A549 (cell line): Measurements from ENCODE around the gene CDC42BPG. TPM values are rescaled to one million over a fixed set of nuclear protein-coding genes. Genes with fewer than 3 reads are reported as not detected.

ENCODE experiments used
- ATAC-seq, 2 experiments: fragments of 200-7000 bp in 1 of 2; fragments of >200 bp in 1 of 2; cut with Nextera tagmentation in 1 of 2; cut with Tn5 transposase in 1 of 2; 3 replicates each; pipeline versions ENCODE4 v1.8.0 to v1.9.1; 2018 to 2020; ENCODE audit warnings: mild to moderate bottlenecking in 1 of 2, moderate library complexity in 1 of 2
- CTCF ChIA-PET: fragments of 300-600 bp; sonication (Branson Sonifier 250); formaldehyde crosslinking; extraction: SDS; loops from one replicate; lab custom pipeline; 2021; ENCODE audit warnings: antibody characterized with exemption, inconsistent platforms; lab: Yijun Ruan, JAX
- POLR2A ChIA-PET: fragments of 350-600 bp; formaldehyde crosslinking; extraction: SDS; loops from one replicate; lab custom pipeline; 2021; ENCODE audit warnings: antibody characterized with exemption, inconsistent platforms; lab: Yijun Ruan, JAX
- DNase-seq, 2 experiments: peaks; one replicate each; pipeline versions ENCODE4 v3.0.0 to v3.0.0-alpha.2; 2011 to 2016; ENCODE audit warnings: low read depth in 1 of 2, low spot score in 1 of 2
- FAIRE-seq: peaks from 2 replicates; lab custom pipeline; 2011; peaks lifted over from hg19 to GRCh38; lab: Jason Lieb, UNC
- H3K27ac ChIP-seq, 2 experiments: fragments of >200 bp; sonication (Bioruptor Twin); formaldehyde crosslinking; 3 replicates each; pipeline ENCODE4 v1.5.1; 2016 to 2017
- H3K4me1 ChIP-seq: fragments of >200 bp; sonication (Bioruptor Twin); formaldehyde crosslinking; 3 replicates; pipeline ENCODE4 v1.6.1; 2016
- H3K4me2 ChIP-seq: fragments of >200 bp; sonication (Bioruptor Twin); formaldehyde crosslinking; 3 replicates; pipeline ENCODE4 v1.6.1; 2016
- H3K4me3 ChIP-seq: fragments of >200 bp; sonication (Bioruptor Twin); formaldehyde crosslinking; 3 replicates; pipeline ENCODE4 v1.5.1; 2016
- H3K9me3 ChIP-seq: fragments of >200 bp; sonication (Bioruptor Twin); formaldehyde crosslinking; 3 replicates; pipeline ENCODE4 v1.6.1; 2016
- EHF ChIP-seq: fragments of 250-450 bp; sonication (Bioruptor Pico); IDR thresholded peaks from 2 replicates; pipeline ENCODE4 v1.5.0; 2020; ENCODE audit warnings: mild to moderate bottlenecking
- EP300 ChIP-seq, 2 experiments: fragments of >200 bp; sonication (Bioruptor Twin); formaldehyde crosslinking; IDR thresholded peaks; 2 replicates in 1 of 2; 3 replicates in 1 of 2; pipeline ENCODE4 v1.6.1; 2016 to 2017
- FOSL2 ChIP-seq, 2 experiments: fragments of 450-650 bp in 1 of 2; fragments of >200 bp in 1 of 2; sonication (Bioruptor Twin) in 1 of 2; formaldehyde crosslinking; IDR thresholded peaks; 2 replicates each; pipeline versions ENCODE4 v1.5.0 to v1.6.1; 2016 to 2020; ENCODE audit warnings: mild to moderate bottlenecking in 1 of 2, moderate library complexity in 1 of 2
- GATA3 ChIP-seq: IDR thresholded peaks from 2 replicates; pipeline ENCODE4 v1.6.1; 2012; ENCODE audit warnings: borderline replicate concordance
- JUNB ChIP-seq: fragments of >200 bp; sonication (Bioruptor Twin); formaldehyde crosslinking; IDR thresholded peaks from 2 replicates; pipeline ENCODE4 v1.6.1; 2016
- MAFK ChIP-seq: fragments of 450-650 bp; IDR thresholded peaks from 2 replicates; pipeline ENCODE4 v1.6.1; 2014; ENCODE audit not compliant: partially characterized antibody
- MYC ChIP-seq: IDR thresholded peaks from 2 replicates; pipeline ENCODE4 v1.6.1; 2012; ENCODE audit warnings: mild to moderate bottlenecking, inconsistent platforms, low read length, improper control_type of control experiment, borderline replicate concordance
- NFE2L2 ChIP-seq: fragments of 150-350 bp; conservative IDR thresholded peaks from 2 replicates; pipeline ENCODE4 v1.6.1; 2014; ENCODE audit warnings: low read length
- POLR2A ChIP-seq: IDR thresholded peaks from 2 replicates; pipeline ENCODE4 v1.6.1; 2012; ENCODE audit warnings: mild to moderate bottlenecking, low read length
- POLR2AphosphoS2 ChIP-seq: conservative IDR thresholded peaks from 2 replicates; pipeline ENCODE4 v1.6.1; 2012; ENCODE audit warnings: low read length, improper control_type of control experiment, inconsistent platforms
- RCOR1 ChIP-seq: fragments of 150-350 bp; IDR thresholded peaks from 2 replicates; pipeline ENCODE4 v1.6.1; 2014; ENCODE audit warnings: antibody characterized with exemption, low read length, low read depth
- RFX5 ChIP-seq: fragments of 450-650 bp; IDR thresholded peaks from 2 replicates; pipeline ENCODE4 v1.7.1; 2014; ENCODE audit warnings: antibody characterized with exemption, mild to moderate bottlenecking, moderate library complexity
- TFCP2L1 ChIP-seq: fragments of 250-450 bp; sonication (Bioruptor Pico); IDR thresholded peaks from 2 replicates; pipeline ENCODE4 v1.5.0; 2021; ENCODE audit warnings: mild to moderate bottlenecking
- ZC3H11A ChIP-seq: fragments of 450-650 bp; IDR thresholded peaks from 2 replicates; pipeline ENCODE4 v1.6.1; 2014; ENCODE audit warnings: antibody characterized with exemption, mild to moderate bottlenecking
- ZFP36 ChIP-seq: fragments of 450-650 bp; IDR thresholded peaks from 2 replicates; pipeline ENCODE4 v1.6.1; 2014; ENCODE audit warnings: borderline replicate concordance; ENCODE audit not compliant: partially characterized antibody
- WGBS: methylation state at CpG from one replicate; pipeline ENCODE4 v1.1.6; 2017; ENCODE audit errors: missing lambda C conversion rate; 5-methylcytosine and 5-hydroxymethylcytosine counted together
- polyA plus RNA-seq, 4 experiments: library from polyadenylated mRNA; depleted of rRNA in 3 of 4; stranded (reverse); fragments of >200 nt; fragmentation: RNase III in 1 of 4; extraction: RNeasy Plus Mini Kit Qiagen cat#74134 plus additional on column Dnase treatment in 1 of 4; gene quantifications; 2 replicates in 3 of 4; 3 replicates in 1 of 4; pipeline ENCODE4 v1.2.3, GENCODE V29; 2011 to 2017
- TF ChIP-seq, protein P1 (sequence below): IDR thresholded peaks from 2 replicates; pipeline ENCODE4 v1.6.1; 2012
- TF ChIP-seq, protein P2 (sequence below): fragments of 450-650 bp; IDR thresholded peaks from 2 replicates; pipeline ENCODE4 v1.6.1; 2014; ENCODE audit warnings: antibody characterized with exemption

Gene CDC42BPG
- polyA plus RNA-seq, 2 of the 4 experiments (the other 2 are of a cell fraction) = 0.35 to 1.0 TPM

DNA sequence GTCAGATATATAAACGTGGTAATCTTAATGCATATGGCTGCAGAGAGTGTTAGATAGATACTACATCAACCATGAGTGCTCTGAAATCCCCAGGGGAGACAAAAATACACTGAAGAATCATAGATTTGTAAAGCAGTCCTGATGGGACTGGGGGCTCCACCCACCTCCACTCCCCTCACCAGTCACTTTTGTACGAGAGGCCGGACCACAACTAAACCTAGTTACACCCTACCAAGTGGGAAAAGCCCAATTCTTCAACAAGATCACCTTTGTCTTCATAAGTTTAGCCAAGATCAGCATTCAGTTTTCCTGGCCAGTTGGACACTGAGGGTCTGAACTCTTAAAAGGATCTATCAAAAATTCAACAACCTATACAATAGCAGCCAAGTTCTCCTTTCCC, 67.6 kb downstream of the CDC42BPG start:
- ATAC-seq (no peak), FAIRE-seq (no peak), DNase-seq (no peak)
- WGBS = 35% methylated on average over 3 of the region's 3 CpGs
- CTCF ChIA-PET = interaction anchor here (0.6 to 5.7 kb wide), 5 partner anchors 10 to 476 kb away, joined by 3 to 73 read pairs (median 4); no protein-coding TSS in a partner anchor
- Histone ChIP-seq H3K4me1 (peaks cover 43% of the 10 kb centered on the region), H3K9me3 (no peaks in the 10 kb centered on the region), H3K27ac (peak overlapping the region; percentile 98 to 99; a peak in 3 of 6 replicates), H3K4me2 (peak overlapping the region; percentile 92), H3K4me3 (peak overlapping the region; percentile 90)
- POLR2A ChIA-PET = interaction anchor here (1.0 to 1.5 kb wide), 2 partner anchors 16 to 341 kb away, joined by 4 read pairs; partner anchors contain the start of gene ZNHIT2
- TF ChIP-seq, protein P1, sequence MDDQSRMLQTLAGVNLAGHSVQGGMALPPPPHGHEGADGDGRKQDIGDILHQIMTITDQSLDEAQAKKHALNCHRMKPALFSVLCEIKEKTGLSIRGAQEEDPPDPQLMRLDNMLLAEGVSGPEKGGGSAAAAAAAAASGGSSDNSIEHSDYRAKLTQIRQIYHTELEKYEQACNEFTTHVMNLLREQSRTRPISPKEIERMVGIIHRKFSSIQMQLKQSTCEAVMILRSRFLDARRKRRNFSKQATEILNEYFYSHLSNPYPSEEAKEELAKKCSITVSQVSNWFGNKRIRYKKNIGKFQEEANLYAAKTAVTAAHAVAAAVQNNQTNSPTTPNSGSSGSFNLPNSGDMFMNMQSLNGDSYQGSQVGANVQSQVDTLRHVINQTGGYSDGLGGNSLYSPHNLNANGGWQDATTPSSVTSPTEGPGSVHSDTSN = no peak
- TF ChIP-seq JUNB = no peak
- TF ChIP-seq GATA3 = no peak
- no peak for TF ChIP-seq EHF (CRISPR knock-in tag)
- no peak for TF ChIP-seq ZC3H11A
- TF ChIP-seq RFX5 = no peak
- no peak for TF ChIP-seq FOSL2 (IDR thresholded peaks at IDR 0.05)
- TF ChIP-seq FOSL2 (CRISPR knock-in tag; IDR thresholded peaks at IDR 0.05) = no peak

DNA sequence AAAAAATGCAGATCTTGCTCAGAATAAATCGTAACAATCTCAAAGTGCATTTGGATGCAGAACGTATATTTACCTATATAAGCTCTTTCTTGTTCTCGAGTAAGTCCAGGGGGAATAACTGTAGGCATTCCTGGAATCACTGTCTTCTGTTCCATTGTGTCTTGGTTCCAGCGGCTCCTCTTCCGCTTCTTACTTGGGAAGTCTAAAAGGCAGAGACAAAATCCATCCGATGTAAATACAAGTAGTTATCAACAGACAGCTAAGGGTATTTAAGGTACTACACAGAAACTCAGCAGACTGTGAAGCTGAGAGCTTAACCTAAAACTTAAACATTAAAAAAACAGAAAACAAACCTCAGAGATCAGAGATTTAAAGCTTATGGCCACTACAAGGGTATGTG, 68.0 kb downstream of the CDC42BPG start:
- ChIA-PET CTCF (interaction anchor here (1.0 to 5.7 kb wide), 3 partner anchors 11 to 476 kb away, joined by 3 to 73 read pairs (median 14); no protein-coding TSS in a partner anchor), POLR2A (interaction anchor here (1.5 kb wide), 1 partner anchor 16 kb away, joined by 4 read pairs; no protein-coding TSS in a partner anchor)
- peak overlapping the region; percentile 92 for H3K4me2 ChIP-seq
- no peak for FAIRE-seq
- H3K4me3 ChIP-seq = peak overlapping the region; percentile 90
- 73% methylated on average over 6 of the region's 6 CpGs for WGBS
- H3K9me3 ChIP-seq = no peaks in the 10 kb centered on the region
- peaks cover 43% of the 10 kb centered on the region for H3K4me1 ChIP-seq
- TF ChIP-seq, protein P2, sequence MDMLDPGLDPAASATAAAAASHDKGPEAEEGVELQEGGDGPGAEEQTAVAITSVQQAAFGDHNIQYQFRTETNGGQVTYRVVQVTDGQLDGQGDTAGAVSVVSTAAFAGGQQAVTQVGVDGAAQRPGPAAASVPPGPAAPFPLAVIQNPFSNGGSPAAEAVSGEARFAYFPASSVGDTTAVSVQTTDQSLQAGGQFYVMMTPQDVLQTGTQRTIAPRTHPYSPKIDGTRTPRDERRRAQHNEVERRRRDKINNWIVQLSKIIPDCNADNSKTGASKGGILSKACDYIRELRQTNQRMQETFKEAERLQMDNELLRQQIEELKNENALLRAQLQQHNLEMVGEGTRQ = no peak
- TF ChIP-seq POLR2AphosphoS2 (no peak), POLR2A (no peak), ZFP36 (no peak), TFCP2L1 (no peak), NFE2L2 (no peak), RCOR1 (no peak), RFX5 (no peak), FOSL2 (IDR thresholded peaks at IDR 0.05) (no peak), FOSL2 (CRISPR knock-in tag; IDR thresholded peaks at IDR 0.05) (no peak), MAFK (no peak), MYC (no peak)
- no peak for DNase-seq
- no peak for ATAC-seq
- H3K27ac ChIP-seq = no peak overlapping the region

GRCh38 chr11:64774144-64774543, 70.3 kb downstream of the CDC42BPG start:
- FAIRE-seq = no peak
- Histone ChIP-seq H3K4me1 (peaks cover 37% of the 10 kb centered on the region), H3K4me2 (no peak overlapping the region), H3K9me3 (no peaks in the 10 kb centered on the region), H3K4me3 (no peak overlapping the region), H3K27ac (no peak overlapping the region)
- DNase-seq = no peak
- ATAC-seq = no peak
- CTCF ChIA-PET = interaction anchor here (1.0 to 5.7 kb wide), 5 partner anchors 9 to 74 kb away, joined by 3 to 73 read pairs (median 10); partner anchors contain the start of gene RASGRP2
- WGBS = 96% methylated on average over 5 of the region's 5 CpGs
- POLR2A ChIA-PET = no interaction called here
- TF ChIP-seq, protein P2 = no peak
- TF ChIP-seq EHF (CRISPR knock-in tag) = 0 out of 2 replicates have a peak, but pooled peaks have one; percentile 34
- TF ChIP-seq EP300 (IDR thresholded peaks at IDR 0.05) = no peak

Other genes starting within 250 kb of the CDC42BPG start
- gene NRXN2, start 121.5 kb downstream of the CDC42BPG start, polyA plus RNA-seq (2011; rRNA removed) = not detected in 2 replicates
- gene NRXN2, start 121.5 kb downstream of the CDC42BPG start, polyA plus RNA-seq (2017; fragmentation: RNase III; extraction: RNeasy Plus Mini Kit Qiagen cat#74134 plus additional on column Dnase treatment) = 0.04 to 0.17 TPM (median 0.07 TPM) in 3 replicates
- gene RASGRP2, start 100.5 kb downstream of the CDC42BPG start, polyA plus RNA-seq (2011; rRNA removed) = 0.88 and 0.95 TPM in 2 replicates
- 0.89 to 1.1 TPM (median 0.94 TPM) in 3 replicates for gene RASGRP2, start 100.5 kb downstream of the CDC42BPG start, polyA plus RNA-seq (2017; fragmentation: RNase III; extraction: RNeasy Plus Mini Kit Qiagen cat#74134 plus additional on column Dnase treatment)
- 0.22 and 0.40 TPM in 2 replicates for gene PYGM, start 84.7 kb downstream of the CDC42BPG start, polyA plus RNA-seq (2011; rRNA removed)
- 0.23 to 0.51 TPM (median 0.39 TPM) in 3 replicates for gene PYGM, start 84.7 kb downstream of the CDC42BPG start, polyA plus RNA-seq (2017; fragmentation: RNase III; extraction: RNeasy Plus Mini Kit Qiagen cat#74134 plus additional on column Dnase treatment)
- gene SF1, start 66.1 kb downstream of the CDC42BPG start, polyA plus RNA-seq (2011; rRNA removed) = 88.8 and 104 TPM in 2 replicates
- 268 to 341 TPM (median 310 TPM) in 3 replicates for gene SF1, start 66.1 kb downstream of the CDC42BPG start, polyA plus RNA-seq (2017; fragmentation: RNase III; extraction: RNeasy Plus Mini Kit Qiagen cat#74134 plus additional on column Dnase treatment)
- gene MAP4K2, start 41.4 kb downstream of the CDC42BPG start, polyA plus RNA-seq (2011; rRNA removed) = 9.4 and 10.2 TPM in 2 replicates
- gene MAP4K2, start 41.4 kb downstream of the CDC42BPG start, polyA plus RNA-seq (2017; fragmentation: RNase III; extraction: RNeasy Plus Mini Kit Qiagen cat#74134 plus additional on column Dnase treatment) = 8.4 to 10.6 TPM (median 9.9 TPM) in 3 replicates
- gene MEN1, start 34.1 kb downstream of the CDC42BPG start, polyA plus RNA-seq (2011; rRNA removed) = 17.0 and 18.5 TPM in 2 replicates
- 30.2 to 35.5 TPM (median 34.7 TPM) in 3 replicates for gene MEN1, start 34.1 kb downstream of the CDC42BPG start, polyA plus RNA-seq (2017; fragmentation: RNase III; extraction: RNeasy Plus Mini Kit Qiagen cat#74134 plus additional on column Dnase treatment)
- gene EHD1, start 34.0 kb upstream of the CDC42BPG start, polyA plus RNA-seq (2011; rRNA removed) = 25.9 and 27.7 TPM in 2 replicates
- 37.8 to 52.4 TPM (median 43.4 TPM) in 3 replicates for gene EHD1, start 34.0 kb upstream of the CDC42BPG start, polyA plus RNA-seq (2017; fragmentation: RNase III; extraction: RNeasy Plus Mini Kit Qiagen cat#74134 plus additional on column Dnase treatment)
- gene ATG2A, start 72.6 kb upstream of the CDC42BPG start, polyA plus RNA-seq (2011; rRNA removed) = 3.1 and 4.0 TPM in 2 replicates
- gene ATG2A, start 72.6 kb upstream of the CDC42BPG start, polyA plus RNA-seq (2017; fragmentation: RNase III; extraction: RNeasy Plus Mini Kit Qiagen cat#74134 plus additional on column Dnase treatment) = 10.7 to 13.4 TPM (median 12.8 TPM) in 3 replicates
- 6.9 and 11.1 TPM in 2 replicates for gene PPP2R5B, start 80.0 kb upstream of the CDC42BPG start, polyA plus RNA-seq (2011; rRNA removed)
- gene PPP2R5B, start 80.0 kb upstream of the CDC42BPG start, polyA plus RNA-seq (2017; fragmentation: RNase III; extraction: RNeasy Plus Mini Kit Qiagen cat#74134 plus additional on column Dnase treatment) = 3.9 to 6.1 TPM (median 5.7 TPM) in 3 replicates
- gene GPHA2, start 91.2 kb upstream of the CDC42BPG start, polyA plus RNA-seq (2011; rRNA removed) = not detected in 2 replicates
- gene GPHA2, start 91.2 kb upstream of the CDC42BPG start, polyA plus RNA-seq (2017; fragmentation: RNase III; extraction: RNeasy Plus Mini Kit Qiagen cat#74134 plus additional on column Dnase treatment) = not detected in 3 replicates
- 0.12 and 0.24 TPM in 2 replicates for gene MAJIN, start 127.5 kb upstream of the CDC42BPG start, polyA plus RNA-seq (2011; rRNA removed)
- not detected in 3 replicates for gene MAJIN, start 127.5 kb upstream of the CDC42BPG start, polyA plus RNA-seq (2017; fragmentation: RNase III; extraction: RNeasy Plus Mini Kit Qiagen cat#74134 plus additional on column Dnase treatment)
- 0.67 and 0.79 TPM in 2 replicates for gene BATF2, start 152.3 kb upstream of the CDC42BPG start, polyA plus RNA-seq (2011; rRNA removed)
- gene BATF2, start 152.3 kb upstream of the CDC42BPG start, polyA plus RNA-seq (2017; fragmentation: RNase III; extraction: RNeasy Plus Mini Kit Qiagen cat#74134 plus additional on column Dnase treatment) = 0.21 to 0.35 TPM (median 0.29 TPM) in 3 replicates
- 117 and 129 TPM in 2 replicates for gene ARL2, start 169.5 kb upstream of the CDC42BPG start, polyA plus RNA-seq (2011; rRNA removed)
- 136 to 166 TPM (median 160 TPM) in 3 replicates for gene ARL2, start 169.5 kb upstream of the CDC42BPG start, polyA plus RNA-seq (2017; fragmentation: RNase III; extraction: RNeasy Plus Mini Kit Qiagen cat#74134 plus additional on column Dnase treatment)
- 13.4 and 15.8 TPM in 2 replicates for gene SNX15, start 182.8 kb upstream of the CDC42BPG start, polyA plus RNA-seq (2011; rRNA removed)
- gene SNX15, start 182.8 kb upstream of the CDC42BPG start, polyA plus RNA-seq (2017; fragmentation: RNase III; extraction: RNeasy Plus Mini Kit Qiagen cat#74134 plus additional on column Dnase treatment) = 17.0 to 18.4 TPM (median 17.7 TPM) in 3 replicates
- gene SAC3D1, start 196.6 kb upstream of the CDC42BPG start, polyA plus RNA-seq (2011; rRNA removed) = 9.4 and 12.9 TPM in 2 replicates
- 29.0 to 31.0 TPM (median 30.4 TPM) in 3 replicates for gene SAC3D1, start 196.6 kb upstream of the CDC42BPG start, polyA plus RNA-seq (2017; fragmentation: RNase III; extraction: RNeasy Plus Mini Kit Qiagen cat#74134 plus additional on column Dnase treatment)
- gene NAALADL1, start 213.9 kb upstream of the CDC42BPG start, polyA plus RNA-seq (2011; rRNA removed) = not detected in 2 replicates
- gene NAALADL1, start 213.9 kb upstream of the CDC42BPG start, polyA plus RNA-seq (2017; fragmentation: RNase III; extraction: RNeasy Plus Mini Kit Qiagen cat#74134 plus additional on column Dnase treatment) = not detected in 3 replicates
- 28.0 and 30.9 TPM in 2 replicates for gene CDCA5, start 239.4 kb upstream of the CDC42BPG start, polyA plus RNA-seq (2011; rRNA removed)
- gene CDCA5, start 239.4 kb upstream of the CDC42BPG start, polyA plus RNA-seq (2017; fragmentation: RNase III; extraction: RNeasy Plus Mini Kit Qiagen cat#74134 plus additional on column Dnase treatment) = 43.1 to 46.0 TPM (median 44.1 TPM) in 3 replicates
- gene ZFPL1, start 239.6 kb upstream of the CDC42BPG start, polyA plus RNA-seq (2011; rRNA removed) = 27.7 and 30.1 TPM in 2 replicates
- 29.2 to 33.5 TPM (median 31.7 TPM) in 3 replicates for gene ZFPL1, start 239.6 kb upstream of the CDC42BPG start, polyA plus RNA-seq (2017; fragmentation: RNase III; extraction: RNeasy Plus Mini Kit Qiagen cat#74134 plus additional on column Dnase treatment)